Ramos (cell line): Measurements from ENCODE around the gene ADAM8.

Experiments
- in situ Hi-C: fragments of 300-500 bp; cut with MboI; formaldehyde crosslinking; loops from one replicate; pipeline ENCODE4 v1.14.3; 2022; ENCODE audit warnings: low sequenced_read_pairs; ENCODE audit not compliant: unreplicated experiment

The ADAM8 gene

GRCh38 chr10:133217800-133218589 is 58.7 kb downstream of the ADAM8 start:
- in situ Hi-C loops, result no loop called here

GRCh38 chr10:133216776-133217175 is 59.9 kb downstream of the ADAM8 start:
- in situ Hi-C loops, result no loop called here

GRCh38 chr10:133215586-133215985 is 61.1 kb downstream of the ADAM8 start:
- in situ Hi-C loops, result no loop called here

DNA sequence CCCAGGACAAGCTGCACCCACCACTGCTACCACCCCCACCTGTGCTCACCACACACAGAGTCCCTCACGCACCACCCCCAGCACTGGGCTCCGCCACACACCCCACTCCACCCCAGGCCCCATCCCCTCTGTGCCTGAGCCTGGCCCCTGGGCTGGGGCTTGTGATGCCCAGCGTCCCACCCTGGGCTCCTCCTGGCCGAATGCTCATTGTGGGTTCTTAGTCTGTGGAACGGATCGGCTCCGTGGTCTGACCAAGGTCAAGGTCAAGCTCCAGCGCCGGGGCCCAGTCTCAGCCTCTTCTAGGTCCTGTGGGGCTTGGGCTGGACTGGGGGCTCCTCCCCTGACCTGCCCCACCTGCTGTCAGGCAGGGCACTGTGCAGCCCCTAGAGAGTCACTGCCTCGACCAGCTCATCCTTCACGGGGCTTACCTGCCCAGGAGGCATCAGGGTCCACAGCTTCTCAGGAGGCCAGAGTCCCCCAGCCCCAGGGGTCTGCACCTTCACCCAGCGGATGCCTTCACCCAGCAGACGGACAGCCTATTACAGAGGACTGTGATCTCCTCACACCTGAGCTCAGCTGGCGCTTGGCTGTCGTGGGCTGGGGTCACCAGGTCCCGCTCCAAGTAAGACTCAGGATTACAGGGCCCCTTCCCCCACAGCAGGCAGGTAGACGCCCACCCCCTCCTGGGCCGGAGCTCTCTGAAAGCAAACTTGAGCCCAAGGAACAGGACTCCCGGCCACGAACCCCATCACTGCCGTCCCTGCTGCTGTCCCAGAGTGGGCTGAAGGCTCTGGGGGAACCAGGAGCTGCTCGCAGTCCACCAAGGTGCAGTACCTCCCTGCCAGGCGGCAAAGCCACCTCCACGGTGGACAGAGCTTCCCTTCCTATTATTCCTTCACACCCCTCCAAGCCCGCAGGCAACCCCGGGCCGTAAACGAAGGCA is 61.9 kb downstream of the ADAM8 start:
- in situ Hi-C loops, result no loop called here

DNA sequence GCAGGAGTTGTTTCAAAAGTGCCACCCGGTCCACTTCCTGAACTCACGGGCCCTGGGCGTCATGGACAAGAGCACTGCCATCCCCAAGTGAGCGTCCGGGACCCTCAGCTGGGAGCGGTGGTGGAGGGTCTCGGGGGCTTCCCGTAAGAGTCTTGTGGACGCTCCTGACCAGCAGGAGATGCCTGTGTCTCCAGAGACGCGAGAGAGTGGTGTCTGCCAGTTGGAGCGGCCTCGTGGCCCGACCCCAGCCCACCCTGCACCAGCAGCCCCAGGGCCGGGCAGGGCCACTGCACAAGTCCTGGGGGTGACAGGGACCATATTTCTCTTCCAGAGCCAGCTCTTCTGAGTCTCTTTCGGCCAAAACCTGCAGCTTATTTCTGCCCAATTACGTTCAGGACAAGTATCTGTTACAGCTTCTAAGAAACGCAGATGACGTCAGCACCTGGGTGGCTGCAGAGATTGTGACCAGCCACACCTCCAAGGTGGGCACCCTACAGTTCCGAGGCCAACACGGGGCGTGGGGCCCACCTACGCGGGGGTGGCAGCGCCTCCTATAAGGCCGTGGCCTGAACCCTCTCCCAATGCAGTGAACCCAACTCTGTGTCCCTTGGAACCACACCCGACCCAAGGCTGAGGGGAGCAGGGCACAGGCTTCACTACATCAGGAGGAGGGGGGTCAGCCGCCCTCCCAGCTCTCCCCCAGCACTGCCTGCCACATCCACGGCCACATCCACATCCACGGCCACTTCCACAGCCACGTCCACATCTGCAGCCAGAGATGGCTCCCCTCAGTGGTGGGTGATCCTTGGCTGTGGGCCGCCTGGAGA is 62.8 kb downstream of the ADAM8 start:
- in situ Hi-C loops, result no loop called here

DNA sequence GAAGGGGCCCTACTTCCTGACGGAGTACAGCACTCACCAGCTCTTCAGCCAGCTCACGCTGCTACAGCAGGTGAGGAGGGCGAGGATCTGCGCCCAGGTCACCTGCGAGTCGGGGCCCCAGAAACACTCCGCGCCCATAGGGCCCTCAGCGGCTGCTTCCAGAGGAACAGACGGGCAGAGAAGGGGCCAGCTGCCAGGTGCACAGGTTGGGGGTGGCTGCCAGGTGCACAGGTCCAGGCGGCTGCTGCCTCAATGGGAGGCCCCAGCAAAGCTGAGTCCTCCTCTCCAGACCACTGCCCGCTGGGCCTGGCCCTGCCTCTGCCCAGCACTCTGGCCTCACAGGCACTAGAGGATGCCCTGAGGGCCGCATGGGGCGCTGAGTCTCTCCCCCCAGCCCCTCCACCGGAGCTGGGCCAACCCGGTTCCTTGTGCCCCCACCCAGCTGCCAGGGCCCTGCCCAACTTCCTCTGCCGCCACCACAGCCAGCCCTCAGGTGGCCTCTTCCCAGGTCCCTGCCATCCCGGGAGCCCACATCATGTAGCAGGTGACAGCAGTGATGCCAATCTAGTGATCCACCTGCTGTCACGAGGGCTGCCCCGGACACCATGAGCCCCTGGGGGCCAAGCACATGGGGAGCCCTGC is 63.7 kb downstream of the ADAM8 start:
- in situ Hi-C loops, result no loop called here
